ENCODE data around the gene DPP10. TPM values are rescaled to one million over a fixed set of nuclear protein-coding genes. Genes with fewer than 3 reads are reported as not detected.
"Not testable (repeated sequence)": the region's sequence is repeated elsewhere in the genome, so short reads cannot be mapped to it uniquely, and the experiment has no call there.

The DPP10 gene
- total RNA-seq, 1 donor from 2014 or later, result 2.4 TPM

GRCh38 chr2:115414466-115414865, 972.0 kb downstream of the DPP10 start:
- Histone ChIP-seq H3K4me3 (ENCODE audit: low read depth, low read length) (no peak overlapping the region), H3K36me3 (ENCODE audit: control insufficient read depth, insufficient read depth, low read length) (no peaks in the 10 kb centered on the region), H3K27me3 (ENCODE audit: control insufficient read depth, insufficient read depth, low read length) (no peaks in the 10 kb centered on the region)
- no peak for TF ChIP-seq CTCF (IDR thresholded peaks at IDR 0.05; ENCODE audit: insufficient read depth, low read length, poor library complexity, severe bottlenecking)
- no peak for DNase-seq (ENCODE audit: low read depth)

GRCh38 chr2:115422004-115422634, 979.7 kb downstream of the DPP10 start:
- Histone ChIP-seq H3K4me3 (ENCODE audit: low read depth, low read length) (no peak overlapping the region), H3K27me3 (ENCODE audit: control insufficient read depth, insufficient read depth, low read length) (no peaks in the 10 kb centered on the region), H3K36me3 (ENCODE audit: control insufficient read depth, insufficient read depth, low read length) (no peaks in the 10 kb centered on the region)
- no peak for TF ChIP-seq CTCF (IDR thresholded peaks at IDR 0.05; ENCODE audit: insufficient read depth, low read length, poor library complexity, severe bottlenecking)
- no peak for DNase-seq (ENCODE audit: low read depth)

- no peaks in the 10 kb centered on the region for H3K27me3 ChIP-seq (ENCODE audit: control insufficient read depth, insufficient read depth, low read length)
- no peak for TF ChIP-seq CTCF (IDR thresholded peaks at IDR 0.05; ENCODE audit: insufficient read depth, low read length, poor library complexity, severe bottlenecking)
- H3K36me3 ChIP-seq (ENCODE audit: control insufficient read depth, insufficient read depth, low read length), result no peaks in the 10 kb centered on the region
- no peak overlapping the region for H3K4me3 ChIP-seq (ENCODE audit: low read depth, low read length)
- no peak for DNase-seq (ENCODE audit: low read depth)
Measured at GRCh38 chr2:115427436-115427835, 985.0 kb downstream of the DPP10 start.

GRCh38 chr2:115440746-115441145, 998.3 kb downstream of the DPP10 start:
- DNase-seq (ENCODE audit: low read depth); H3K27me3 ChIP-seq (ENCODE audit: control insufficient read depth, insufficient read depth, low read length); H3K4me3 ChIP-seq (ENCODE audit: low read depth, low read length); H3K36me3 ChIP-seq (ENCODE audit: control insufficient read depth, insufficient read depth, low read length): not testable (repeated sequence)

GRCh38 chr2:115443539-115444185, 1001.2 kb downstream of the DPP10 start:
- TF ChIP-seq CTCF (IDR thresholded peaks at IDR 0.05; ENCODE audit: insufficient read depth, low read length, poor library complexity, severe bottlenecking), result no peak
- Histone ChIP-seq H3K4me3 (ENCODE audit: low read depth, low read length) (no peak overlapping the region), H3K27me3 (ENCODE audit: control insufficient read depth, insufficient read depth, low read length) (no peaks in the 10 kb centered on the region), H3K36me3 (ENCODE audit: control insufficient read depth, insufficient read depth, low read length) (no peaks in the 10 kb centered on the region)
- no peak for DNase-seq (ENCODE audit: low read depth)

- DNase-seq (ENCODE audit: low read depth), result no peak
- Histone ChIP-seq H3K4me3 (ENCODE audit: low read depth, low read length) (no peak overlapping the region), H3K27me3 (ENCODE audit: control insufficient read depth, insufficient read depth, low read length) (no peaks in the 10 kb centered on the region), H3K36me3 (ENCODE audit: control insufficient read depth, insufficient read depth, low read length) (no peaks in the 10 kb centered on the region)
- TF ChIP-seq CTCF (IDR thresholded peaks at IDR 0.05; ENCODE audit: insufficient read depth, low read length, poor library complexity, severe bottlenecking), result no peak
Measured at GRCh38 chr2:115460008-115460407, 1017.6 kb downstream of the DPP10 start.
